Ovary (tissue), 3 donors: ENCODE results near the gene TLE4.

Experiments
- EP300 ChIP-seq: sonication (generic); formaldehyde crosslinking; IDR thresholded peaks from one replicate; pipeline ENCODE4 v1.6.1; 2017; ENCODE audit warnings: antibody characterized with exemption
- POLR2A ChIP-seq: fragments of 450-650 bp; IDR thresholded peaks from one replicate; pipeline ENCODE4 v1.6.1; 2017; ENCODE audit warnings: antibody characterized with exemption, mild to moderate bottlenecking, moderate library complexity
- TF ChIP-seq, protein P1 (sequence below), 3 donors: fragments of 450-650 bp in 2 of 3; fragments of 200-600 bp in 1 of 3; IDR thresholded peaks; one replicate each; pipeline versions ENCODE4 v1.5.1 to v1.8.0; 2016 to 2022; ENCODE audit warnings: antibody characterized with exemption in 3 of 3, mild to moderate bottlenecking in 1 of 3
- donor health status: DM: no; HTN: no; CAD: no.

DNA sequence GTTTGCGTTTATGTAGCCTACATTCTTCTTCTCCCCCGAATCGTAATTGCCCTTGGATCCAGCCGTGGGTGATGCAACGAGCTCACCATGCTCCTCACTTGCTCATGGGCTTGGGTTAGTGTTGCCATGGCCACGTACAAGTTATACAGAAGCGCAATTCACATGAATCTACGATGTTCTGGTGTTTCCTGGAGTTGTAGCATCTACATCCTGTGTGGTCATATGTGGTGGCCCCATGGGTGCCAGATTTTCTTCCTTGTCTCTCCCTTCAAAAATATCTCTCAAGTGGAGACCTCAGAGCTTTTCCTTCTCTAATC, 115.3 kb downstream of the TLE4 start:
- TF ChIP-seq, protein P1, sequence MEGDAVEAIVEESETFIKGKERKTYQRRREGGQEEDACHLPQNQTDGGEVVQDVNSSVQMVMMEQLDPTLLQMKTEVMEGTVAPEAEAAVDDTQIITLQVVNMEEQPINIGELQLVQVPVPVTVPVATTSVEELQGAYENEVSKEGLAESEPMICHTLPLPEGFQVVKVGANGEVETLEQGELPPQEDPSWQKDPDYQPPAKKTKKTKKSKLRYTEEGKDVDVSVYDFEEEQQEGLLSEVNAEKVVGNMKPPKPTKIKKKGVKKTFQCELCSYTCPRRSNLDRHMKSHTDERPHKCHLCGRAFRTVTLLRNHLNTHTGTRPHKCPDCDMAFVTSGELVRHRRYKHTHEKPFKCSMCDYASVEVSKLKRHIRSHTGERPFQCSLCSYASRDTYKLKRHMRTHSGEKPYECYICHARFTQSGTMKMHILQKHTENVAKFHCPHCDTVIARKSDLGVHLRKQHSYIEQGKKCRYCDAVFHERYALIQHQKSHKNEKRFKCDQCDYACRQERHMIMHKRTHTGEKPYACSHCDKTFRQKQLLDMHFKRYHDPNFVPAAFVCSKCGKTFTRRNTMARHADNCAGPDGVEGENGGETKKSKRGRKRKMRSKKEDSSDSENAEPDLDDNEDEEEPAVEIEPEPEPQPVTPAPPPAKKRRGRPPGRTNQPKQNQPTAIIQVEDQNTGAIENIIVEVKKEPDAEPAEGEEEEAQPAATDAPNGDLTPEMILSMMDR (IDR thresholded peaks at IDR 0.05) = no peak
- TF ChIP-seq POLR2A (no peak), EP300 (no peak)
